Spleen (tissue), 11 donors: ENCODE data around the gene LTV1. TPM values are rescaled to one million over a fixed set of nuclear protein-coding genes. Genes with fewer than 3 reads are reported as not detected.

Experiments
- DNase-seq: peaks from one replicate; pipeline ENCODE4 v3.0.0-alpha.2; 2020
- H3K27ac ChIP-seq, 8 donors: fragments of 200-600 bp; sonication (generic) in 7 of 8; 1 replicate in 4 of 8; 2 replicates in 4 of 8; pipeline versions ENCODE4 v1.5.0 to v1.8.0; 2016 to 2021; ENCODE audit warnings: inconsistent platforms in 4 of 8, mild to moderate bottlenecking in 4 of 8, moderate library complexity in 1 of 8
- H3K27me3 ChIP-seq, 7 donors: fragments of 200-600 bp; sonication (generic) in 6 of 7; replicated peaks in 1 of 7; 1 replicate in 4 of 7; 2 replicates in 3 of 7; pipeline versions ENCODE4 v1.5.0 to v1.8.0; 2016 to 2021; ENCODE audit warnings: inconsistent platforms in 3 of 7, mild to moderate bottlenecking in 1 of 7
- H3K36me3 ChIP-seq, 6 donors: fragments of 200-600 bp; sonication (generic) in 5 of 6; 1 replicate in 4 of 6; 2 replicates in 2 of 6; pipeline versions ENCODE4 v1.5.0 to v1.8.0; 2016 to 2021; ENCODE audit warnings: inconsistent platforms in 2 of 6
- H3K4me1 ChIP-seq, 6 donors: fragments of 200-600 bp; sonication (generic) in 5 of 6; 1 replicate in 3 of 6; 2 replicates in 3 of 6; pipeline versions ENCODE4 v1.5.0 to v1.8.0; 2016 to 2021; ENCODE audit warnings: inconsistent platforms in 3 of 6
- H3K4me3 ChIP-seq, 8 donors: fragments of 200-600 bp; sonication (generic) in 7 of 8; 1 replicate in 4 of 8; 2 replicates in 4 of 8; pipeline versions ENCODE4 v1.5.0 to v1.8.0; 2016 to 2021; ENCODE audit warnings: inconsistent platforms in 4 of 8, mild to moderate bottlenecking in 4 of 8, moderate library complexity in 2 of 8
- H3K9me3 ChIP-seq, 8 donors: fragments of 200-600 bp; sonication (generic) in 7 of 8; 1 replicate in 4 of 8; 2 replicates in 4 of 8; pipeline versions ENCODE4 v1.5.0 to v1.8.0; 2016 to 2021; ENCODE audit warnings: inconsistent platforms in 4 of 8
- CTCF ChIP-seq, 11 experiments: fragments of 200-600 bp in 7 of 11; fragments of 450-650 bp in 4 of 11; sonication (generic) in 4 of 11; IDR thresholded peaks in 8 of 11; conservative IDR thresholded peaks in 3 of 11; 1 replicate in 7 of 11; 2 replicates in 4 of 11; pipeline versions ENCODE4 v1.4.0 to v1.8.0; 2016 to 2021; ENCODE audit warnings: antibody characterized with exemption in 11 of 11, inconsistent platforms in 4 of 11, mild to moderate bottlenecking in 1 of 11
- POLR2A ChIP-seq, 3 donors: fragments of 450-650 bp; IDR thresholded peaks; one replicate each; pipeline ENCODE4 v1.5.1; 2017; ENCODE audit warnings: antibody characterized with exemption in 3 of 3, mild to moderate bottlenecking in 1 of 3
- POLR2AphosphoS5 ChIP-seq, 3 donors: sonication (generic); formaldehyde crosslinking; IDR thresholded peaks; one replicate each; pipeline ENCODE4 v1.5.1; 2017; ENCODE audit warnings: antibody characterized with exemption in 3 of 3
- WGBS, 5 donors: extraction: QIAGEN DNeasy Blood & Tissue Kit in 3 of 5; methylation state at CpG; one replicate each; pipeline versions ENCODE4 v1.1.5 to v1.1.7; 2013 to 2018; 5-methylcytosine and 5-hydroxymethylcytosine counted together
- intact Hi-C: fragments of 100-400 bp; cut with DNase I; formaldehyde crosslinking; loops from one replicate; pipeline ENCODE4 v1.15.0; 2023; ENCODE audit warnings: low total_unique reads
- polyA plus RNA-seq, 3 donors: library from polyadenylated mRNA; stranded (reverse); fragments of 200-250 nt; gene quantifications; one replicate each; pipeline ENCODE4 v1.2.1, GENCODE V29; 2013
- small RNA-seq, 4 donors: library from RNA; depleted of rRNA; stranded (forward); fragments of <200 nt; gene quantifications; one replicate each; pipeline ENCODE3, GENCODE V24; 2016
- total RNA-seq, 7 donors: library from RNA; depleted of rRNA in 3 of 7; stranded (reverse); fragments of >200 nt in 3 of 7; fragmentation: NEBNext Ultra II Directional in 4 of 7; extraction: Animal tissue kit (Norgen Biotek cat#: 25700) in 4 of 7; gene quantifications; one replicate each; pipeline versions ENCODE4 v1.1.0 to v1.2.1, GENCODE V29; 2016 to 2021
- donor health status: healthy with polysubstance abuse.
- donor health status: DM: no; HTN: no; CAD: no; lungs with moderate emphysema.
- donor health status: DM: no; HTN: no; CAD: no.
- donor health status: Bipolar disorder and iron deficiency.
- donor health status: healthy.
- donor health status: DM: no; HTN: no; CAD: no.
- donor health status: DM: yes; HTN: yes; CAD: no.

LTV1 gene
- total and polyA plus RNA-seq, 10 donors, result 12.4 to 25.8 (median 19.8) TPM

- 87 to 96% (median 96%) methylated on average over 1 of the region's 1 CpG for WGBS, 5 donors
- no peak for TF ChIP-seq CTCF (IDR thresholded peaks at IDR 0.05 in 8 of 11, conservative IDR thresholded peaks at IDR 0.05 in 3 of 11)
- no peak for TF ChIP-seq POLR2A (IDR thresholded peaks at IDR 0.05)
- TF ChIP-seq POLR2AphosphoS5 (IDR thresholded peaks at IDR 0.05), result no peak
- H3K4me1 ChIP-seq, result no peaks in the 10 kb centered on the region
- H3K36me3 ChIP-seq, result no peaks in the 10 kb centered on the region
- H3K9me3 ChIP-seq, result peaks cover 0 to 44% (median 33%) of the 10 kb centered on the region in 8 donors
- no peak overlapping the region for H3K27ac ChIP-seq
- DNase-seq, result no peak
- no peak overlapping the region for H3K4me3 ChIP-seq
- H3K27me3 ChIP-seq, result no peaks in the 10 kb centered on the region
- intact Hi-C loops, result no loop called here
Measured at GRCh38 chr6:143911028-143911427, 67.9 kb downstream of the LTV1 start.

GRCh38 chr6:143912671-143913070 lies 69.5 kb downstream of the LTV1 start:
- H3K27me3 ChIP-seq, result no peaks in the 10 kb centered on the region
- H3K9me3 ChIP-seq, result peaks cover 0 to 57% (median 34%) of the 10 kb centered on the region in 8 donors
- intact Hi-C loops, result no loop called here
- no peak overlapping the region for H3K27ac ChIP-seq
- no peak overlapping the region for H3K4me3 ChIP-seq
- no peaks in the 10 kb centered on the region for H3K36me3 ChIP-seq
- TF ChIP-seq POLR2AphosphoS5 (IDR thresholded peaks at IDR 0.05) (no peak), CTCF (IDR thresholded peaks at IDR 0.05 in 8 of 11, conservative IDR thresholded peaks at IDR 0.05 in 3 of 11) (no peak), POLR2A (IDR thresholded peaks at IDR 0.05) (no peak)
- no peaks in the 10 kb centered on the region for H3K4me1 ChIP-seq
- 72 to 100% (median 91%) methylated on average over 1 of the region's 1 CpG for WGBS, 5 donors
- DNase-seq, result no peak

Small RNAs within 50 kb of the gene (small RNA-seq; reads per million reads assigned to genes)
- 0 reads per million in 4 donors for gene ZC2HC1B

Other genes with a start within 250 kb of the LTV1 start
- gene PHACTR2, start 165.4 kb upstream of the LTV1 start, total RNA-seq, result 100 to 1,000 TPM in 3 of 7 donors, 10 to 100 TPM in 4; 67.3 to 116 (median 82.4) TPM
- 10 to 100 TPM in 1 of 3 donors, 1 to 10 TPM in 2; 3.5 to 10.5 (median 4.0) TPM for gene PHACTR2, start 165.4 kb upstream of the LTV1 start, polyA plus RNA-seq
- under 1 TPM in 3 of 7 donors, not detected in 4; 0.27 to 0.85 (median 0.49) TPM for gene ZC2HC1B, start 21.1 kb downstream of the LTV1 start, total RNA-seq
- gene ZC2HC1B, start 21.1 kb downstream of the LTV1 start, polyA plus RNA-seq, result under 1 TPM in 2 of 3 donors, not detected in 1; 0.17 to 0.30 TPM
- gene PLAGL1, start 164.9 kb downstream of the LTV1 start, total RNA-seq, result 10 to 100 TPM; 20.4 to 34.4 (median 27.9) TPM
- 10 to 100 TPM in 1 of 3 donors, 1 to 10 TPM in 2; 7.1 to 12.2 (median 9.7) TPM for gene PLAGL1, start 164.9 kb downstream of the LTV1 start, polyA plus RNA-seq